GM20431 (cell line): ENCODE results near the gene SNCG.

Experiments
- in situ Hi-C: fragments of 300-500 bp; cut with MseI, MboI; formaldehyde crosslinking; loops from one replicate; pipeline ENCODE4 v1.15.0; 2020; ENCODE audit warnings: low sequenced_read_pairs; ENCODE audit not compliant: unreplicated experiment

Gene SNCG

DNA sequence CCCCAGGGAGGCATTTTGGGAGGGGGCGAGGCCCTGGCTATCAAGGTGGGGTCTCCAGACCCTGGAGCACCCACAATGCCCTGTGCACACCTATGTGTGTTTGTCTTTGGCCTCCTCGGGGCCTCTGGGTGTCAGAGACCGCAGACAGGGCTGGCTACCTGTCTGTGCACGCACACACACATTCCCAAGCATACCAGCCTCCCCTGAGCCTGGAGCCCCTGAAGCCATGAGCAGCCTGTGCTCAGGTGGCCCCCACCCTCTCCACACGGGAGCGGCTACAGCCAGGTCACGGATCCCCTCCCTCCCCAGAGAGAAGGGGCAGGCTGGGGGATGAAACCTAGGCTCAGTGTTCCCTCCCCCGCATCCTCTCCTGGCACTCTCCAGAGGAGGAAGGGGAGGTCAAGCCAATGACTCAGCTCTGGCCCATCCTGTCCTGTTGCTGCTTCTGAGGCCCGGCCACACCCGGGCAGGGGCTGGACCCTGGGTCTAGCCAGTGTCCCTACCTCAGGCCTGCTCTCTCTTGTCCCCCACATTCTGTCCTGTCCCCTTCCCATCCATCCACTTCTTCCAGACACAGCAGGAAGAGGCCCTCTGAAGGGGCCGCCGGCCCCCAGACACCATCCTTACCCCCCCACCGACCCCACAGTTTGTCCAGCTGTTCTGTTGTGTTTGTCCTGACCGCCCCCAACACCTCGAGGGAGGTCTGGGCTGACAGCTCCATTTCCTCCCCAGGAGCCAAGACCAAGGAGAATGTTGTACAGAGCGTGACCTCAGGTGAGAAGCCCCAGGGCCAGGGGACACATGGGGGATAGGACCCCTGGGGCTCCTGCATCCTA is 720 bp downstream of the SNCG start:
- in situ Hi-C loops: no loop called here

DNA sequence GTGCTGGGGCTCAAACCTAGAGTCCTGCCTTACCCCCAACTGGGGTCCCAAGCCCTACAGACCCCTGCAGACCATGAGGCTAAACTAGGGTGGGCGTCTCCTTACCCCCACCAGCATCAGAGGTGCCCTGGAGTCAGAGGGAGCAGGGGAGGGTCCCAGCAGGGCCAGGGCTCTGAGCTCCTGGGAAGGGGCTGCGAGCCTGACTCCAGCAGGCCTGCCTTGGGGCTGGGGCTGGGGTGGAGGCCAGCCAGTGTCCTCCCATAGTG is 1.3 kb downstream of the SNCG start:
- in situ Hi-C loops: no loop called here

DNA sequence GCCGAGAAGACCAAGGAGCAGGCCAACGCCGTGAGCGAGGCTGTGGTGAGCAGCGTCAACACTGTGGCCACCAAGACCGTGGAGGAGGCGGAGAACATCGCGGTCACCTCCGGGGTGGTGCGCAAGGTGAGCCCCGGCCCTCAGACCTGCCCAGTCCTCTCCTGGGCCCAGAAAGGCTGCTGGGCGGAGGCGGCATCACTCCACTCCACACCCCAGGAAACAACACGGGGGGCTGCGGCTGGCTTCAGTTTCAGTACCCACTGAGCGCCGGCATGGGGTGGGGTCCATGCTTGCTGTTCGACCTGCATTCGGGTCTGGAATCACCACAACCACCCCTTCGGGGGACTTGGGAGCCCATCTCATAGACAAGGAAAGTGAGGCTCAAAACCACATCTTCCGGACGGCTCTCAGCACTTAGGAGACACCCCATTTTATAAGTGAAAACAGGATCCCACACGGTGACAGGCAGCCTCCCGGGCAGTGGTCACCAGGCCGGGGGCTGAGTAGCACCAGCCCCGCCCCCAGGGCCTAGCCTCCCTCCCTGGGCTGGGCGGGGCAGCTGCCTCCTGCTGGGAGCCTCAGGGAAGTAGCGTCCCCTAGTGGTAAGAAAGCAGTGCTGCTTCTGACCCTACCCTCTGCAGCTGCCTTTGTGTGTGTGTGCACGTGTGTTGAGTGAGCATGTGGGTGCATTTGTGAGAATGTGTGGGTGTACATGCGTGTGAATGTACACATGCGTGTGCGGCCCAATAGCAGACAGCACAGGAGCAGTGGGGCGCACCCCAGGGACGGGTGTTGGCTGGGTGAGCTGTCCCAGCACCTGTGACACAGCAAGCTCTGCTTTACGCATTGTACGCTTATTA is 1.8 kb downstream of the SNCG start:
- in situ Hi-C loops: no loop called here

- in situ Hi-C loops: no loop called here
These were observed 2.5 kb downstream of the SNCG start for GRCh38 chr10:86960863-86961434.

GRCh38 chr10:86961481-86962091 is 3.2 kb downstream of the SNCG start:
- in situ Hi-C loops: no loop called here

GRCh38 chr10:86962136-86962980 is 4.0 kb downstream of the SNCG start:
- in situ Hi-C loops: no loop called here

- in situ Hi-C loops: no loop called here
These were observed 4.5 kb downstream of the SNCG start for GRCh38 chr10:86962981-86963310.

DNA sequence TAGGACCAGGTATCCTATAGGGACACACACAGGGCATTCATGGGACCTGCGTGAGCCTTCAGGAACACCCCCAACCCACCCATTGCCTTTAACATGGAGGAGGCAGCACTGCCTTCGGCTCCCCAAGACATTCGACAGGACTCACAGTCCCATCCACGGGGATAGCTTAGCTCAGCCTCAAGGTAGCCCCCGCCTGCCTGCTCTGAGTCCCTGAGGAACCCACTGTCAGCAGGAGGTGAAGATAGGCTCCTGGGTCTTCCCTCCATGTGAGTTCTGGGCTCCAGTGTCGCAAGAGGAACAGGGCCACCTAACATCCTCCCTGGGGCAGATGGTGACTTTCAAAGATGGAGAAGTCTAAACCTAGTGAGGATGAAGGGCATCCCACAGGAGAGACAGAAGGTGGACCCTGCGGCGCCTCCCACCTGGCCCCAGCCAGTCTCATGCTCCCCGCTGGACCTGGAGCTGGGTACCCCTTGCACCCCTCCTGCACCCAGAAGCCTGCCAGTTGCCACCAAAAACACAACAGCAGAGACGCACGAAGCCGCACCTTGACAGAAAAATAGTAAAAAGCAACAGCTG is 5.0 kb downstream of the SNCG start:
- in situ Hi-C loops: no loop called here

- in situ Hi-C loops: no loop called here
These were observed 5.9 kb downstream of the SNCG start for GRCh38 chr10:86964061-86964846.

- in situ Hi-C loops: no loop called here
These were observed 6.4 kb downstream of the SNCG start for GRCh38 chr10:86964847-86965190.

GRCh38 chr10:86965986-86966654 is 7.7 kb downstream of the SNCG start:
- in situ Hi-C loops: no loop called here

GRCh38 chr10:86967481-86967941 is 9.1 kb downstream of the SNCG start:
- in situ Hi-C loops: no loop called here

- in situ Hi-C loops: no loop called here
These were observed 10.0 kb downstream of the SNCG start, which contains the start of gene ADIRF for GRCh38 chr10:86968271-86968993. Gene ADIRF (plus strand): TSS chr10:86968482. CDS start chr10:86968545, 63 bp downstream.

GRCh38 chr10:86968994-86969355 is 10.6 kb downstream of the SNCG start:
- in situ Hi-C loops: no loop called here

DNA sequence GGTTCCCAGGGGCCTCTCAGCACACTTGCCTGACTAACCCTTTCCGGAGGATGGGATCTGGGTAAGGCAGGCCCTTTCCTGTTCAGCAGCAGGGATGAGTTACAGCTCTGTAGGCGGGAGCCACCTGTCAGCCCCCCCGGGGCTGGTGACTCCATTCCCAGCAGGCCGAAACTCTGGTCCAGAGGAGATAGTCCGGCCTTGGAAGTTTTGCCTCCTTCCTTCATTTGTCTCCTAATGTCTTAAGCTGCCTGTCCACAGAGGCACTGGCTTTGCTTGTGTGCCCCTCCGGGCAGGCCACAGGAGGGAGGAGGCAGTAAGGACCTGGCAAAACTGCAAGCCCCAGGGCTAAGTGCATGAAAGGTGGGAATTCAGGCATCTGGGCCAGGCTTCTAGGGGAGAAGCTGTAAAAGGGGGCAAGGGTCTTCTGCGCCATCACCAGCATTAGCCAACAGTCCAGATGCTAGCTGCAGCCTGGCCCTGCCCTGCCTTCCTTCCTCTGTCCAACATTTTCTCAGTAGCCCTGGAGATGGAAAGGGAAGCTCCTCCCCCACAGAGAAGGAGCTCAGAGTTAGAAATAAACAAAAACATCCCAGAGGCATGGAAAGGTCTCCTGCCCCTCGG is 11.1 kb downstream of the SNCG start:
- in situ Hi-C loops: no loop called here

- in situ Hi-C loops: no loop called here
These were observed 12.0 kb downstream of the SNCG start for GRCh38 chr10:86970162-86970981.

DNA sequence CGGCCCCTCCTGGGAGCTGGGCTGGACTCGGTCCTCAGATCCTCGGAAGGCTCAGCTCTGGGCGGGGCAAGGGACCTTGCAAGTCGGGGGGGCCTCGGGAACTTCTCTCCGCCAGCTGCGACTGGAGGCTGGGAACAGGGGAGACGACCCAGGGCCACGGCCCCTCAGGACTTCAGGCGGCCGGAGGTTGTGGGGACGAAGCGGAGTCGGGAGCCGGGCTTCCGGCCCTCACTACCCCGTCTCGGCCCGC is 12.5 kb downstream of the SNCG start:
- in situ Hi-C loops: no loop called here
